HG03097 (cell line): ENCODE results near the gene UBE2QL1.

Source experiments
- ATAC-seq: cut with Tn5 transposase; IDR thresholded peaks from one replicate; pipeline ENCODE4 v1.9.1; 2021; ENCODE audit not compliant: unreplicated experiment, low FRiP score

UBE2QL1 gene

DNA sequence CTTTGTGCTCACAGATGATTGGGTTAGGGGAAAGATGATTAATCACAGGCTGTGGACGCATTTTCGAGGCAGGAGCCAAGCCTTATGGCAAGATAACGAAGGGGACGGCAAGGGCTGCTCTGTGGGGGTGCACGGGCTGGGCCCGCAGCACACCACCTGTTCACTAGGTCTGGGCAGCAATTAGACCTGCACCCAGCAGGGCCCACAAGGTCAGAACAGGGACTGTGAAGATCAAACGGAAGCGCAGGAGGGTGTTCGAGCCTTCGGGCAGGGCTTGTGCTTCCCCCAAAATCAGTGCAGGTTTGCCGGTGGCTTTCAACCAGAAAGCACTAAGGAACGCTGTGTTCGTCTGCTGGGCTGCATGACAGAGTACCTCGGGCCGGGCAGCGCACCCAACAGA is 73.7 kb downstream of the UBE2QL1 start:
- no peak for ATAC-seq

GRCh38 chr5:6522923-6523322 is 74.3 kb downstream of the UBE2QL1 start:
- ATAC-seq = no peak

- ATAC-seq = no peak
Measured at GRCh38 chr5:6525422-6525821, 76.8 kb downstream of the UBE2QL1 start.

GRCh38 chr5:6525910-6526309 is 77.3 kb downstream of the UBE2QL1 start:
- no peak for ATAC-seq

- no peak for ATAC-seq
Measured at GRCh38 chr5:6527749-6528455, 79.2 kb downstream of the UBE2QL1 start.

DNA sequence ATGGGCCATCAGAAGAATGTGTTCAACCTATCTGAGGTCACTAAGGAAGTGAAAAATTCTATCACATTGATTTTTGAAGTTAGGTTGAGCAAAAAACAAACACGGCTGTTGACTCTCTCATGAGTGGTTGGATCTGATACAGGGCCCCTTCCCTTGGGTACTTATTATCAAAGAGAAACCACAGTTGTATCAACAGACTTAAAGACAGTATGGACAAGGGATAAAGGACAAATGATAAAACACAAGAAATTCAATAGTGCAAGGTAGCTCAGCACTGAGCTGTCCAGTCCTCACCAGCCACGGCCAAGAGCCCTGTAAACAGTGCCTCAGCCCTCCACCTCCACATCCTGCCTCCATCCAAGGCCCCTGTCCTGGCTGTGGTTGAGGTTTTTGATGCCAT is 86.9 kb downstream of the UBE2QL1 start:
- no peak for ATAC-seq

GRCh38 chr5:6539060-6539459 is 90.4 kb downstream of the UBE2QL1 start:
- no peak for ATAC-seq

GRCh38 chr5:6540111-6540827 is 91.6 kb downstream of the UBE2QL1 start:
- no peak for ATAC-seq

DNA sequence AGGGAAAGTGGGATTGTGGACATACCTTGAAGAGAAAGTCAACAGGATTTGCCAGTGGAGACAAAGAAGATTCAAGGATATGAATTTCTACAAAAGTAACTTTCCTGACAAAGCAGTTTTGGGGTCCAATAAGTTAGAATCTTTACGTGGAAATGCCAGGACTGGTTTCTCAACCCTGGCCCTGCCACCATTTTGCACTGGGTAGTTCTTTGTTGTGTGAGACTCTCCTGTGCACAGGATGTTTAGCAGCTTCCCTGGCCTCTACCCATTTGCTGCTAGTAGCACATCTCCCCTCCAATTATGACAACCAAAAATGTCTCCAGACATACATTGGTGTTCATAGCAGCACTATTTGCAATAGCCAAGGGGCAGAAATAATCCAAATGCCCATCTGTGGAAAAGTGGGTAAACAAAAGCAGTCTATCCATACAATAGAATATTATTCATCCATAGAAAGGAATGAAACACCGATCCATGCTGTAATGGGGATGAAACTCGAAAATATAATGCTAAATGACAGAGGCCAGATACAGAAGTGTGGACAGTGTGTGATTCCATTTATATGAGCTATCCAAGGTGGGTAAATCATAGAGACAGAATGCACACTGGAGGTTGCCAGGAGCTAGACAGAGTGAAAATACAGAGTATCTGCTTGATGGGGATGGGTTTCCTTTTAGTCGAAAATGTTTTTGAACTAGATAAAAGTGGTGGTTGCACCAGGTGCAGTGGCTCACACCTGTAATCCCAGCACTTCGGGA is 92.8 kb downstream of the UBE2QL1 start:
- no peak for ATAC-seq

DNA sequence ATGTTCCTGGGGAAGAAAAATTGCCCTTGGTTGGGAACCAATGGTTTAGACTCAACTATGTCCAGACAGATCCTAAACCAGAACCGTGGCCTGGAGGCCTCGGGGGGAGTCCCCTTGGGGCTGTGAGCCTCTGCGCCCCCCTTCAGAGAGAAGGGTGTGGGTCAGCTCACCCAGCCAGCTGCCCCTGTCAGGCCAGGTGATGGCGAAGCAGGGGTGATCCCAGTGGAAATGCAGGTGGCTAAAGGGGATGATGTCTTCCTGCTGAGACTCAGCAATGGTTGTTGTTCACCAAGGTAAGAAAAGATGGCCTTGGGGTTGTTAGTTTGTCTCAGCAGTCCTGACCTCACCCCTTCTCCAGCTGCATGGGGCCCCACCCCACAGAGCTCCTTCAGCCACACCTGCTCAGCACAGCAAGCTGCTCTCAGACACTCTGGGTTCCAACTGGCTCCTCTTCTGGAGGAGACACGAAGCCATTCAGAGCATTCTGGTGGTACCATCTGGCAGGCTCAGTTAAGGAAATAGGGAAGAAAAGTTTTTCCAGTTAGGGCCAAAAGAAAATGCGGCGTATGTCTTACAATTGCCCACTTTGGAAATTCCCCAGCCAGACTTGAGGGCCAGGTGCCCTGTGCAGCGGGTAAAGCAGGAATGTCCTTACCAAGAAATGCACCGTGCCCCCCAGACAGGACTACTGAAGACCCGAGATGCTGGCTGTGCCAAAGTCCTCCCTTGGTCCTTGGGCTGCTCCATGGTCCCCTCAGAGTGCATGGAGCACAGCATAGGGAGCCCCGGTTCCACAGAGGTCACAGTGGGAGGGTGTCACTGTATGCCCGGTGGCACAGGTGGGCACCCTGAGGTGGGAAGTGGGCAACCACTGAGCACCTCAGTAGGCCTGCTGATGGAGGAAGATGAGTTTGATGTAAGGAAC is 94.0 kb downstream of the UBE2QL1 start:
- no peak for ATAC-seq

DNA sequence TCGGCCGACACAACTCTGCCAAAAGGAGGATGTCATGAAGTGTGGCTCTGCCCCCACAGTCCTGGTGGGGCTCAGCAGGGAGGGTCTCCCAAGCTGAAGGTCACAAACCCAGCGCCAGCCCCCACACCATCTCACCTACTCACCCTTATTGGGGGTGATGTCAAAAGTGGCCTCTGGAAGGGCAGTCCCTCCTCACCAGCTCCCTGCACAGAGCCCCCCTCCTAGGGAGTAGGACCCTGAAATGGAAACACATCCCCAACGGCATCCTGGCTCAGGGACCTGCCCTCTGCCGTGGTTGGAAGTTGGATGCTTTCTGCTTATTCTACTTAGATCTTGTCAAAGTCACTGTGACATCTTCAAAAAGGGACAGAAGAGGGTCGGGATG is 94.7 kb downstream of the UBE2QL1 start:
- ATAC-seq = no peak

- ATAC-seq = no peak
Measured at GRCh38 chr5:6543830-6544560, 95.3 kb downstream of the UBE2QL1 start.
